KBM-7 (cell line): Measurements from ENCODE around the gene MAD1L1.
"Not testable (repeated sequence)": the region's sequence is repeated elsewhere in the genome, so short reads cannot be mapped to it uniquely, and the experiment has no call there.

Experiments used
- DNase-seq: peaks from one replicate; pipeline ENCODE4 v3.0.0-alpha.2; 2015
- in situ Hi-C: fragments of 300-500 bp; cut with MboI; formaldehyde crosslinking; loops from 2 replicates; pipeline ENCODE4 v1.14.3; 2020; ENCODE audit warnings: low sequenced_read_pairs, low pct_unique_long_range_greater_than_20kb, mixed read lengths

MAD1L1 gene

DNA sequence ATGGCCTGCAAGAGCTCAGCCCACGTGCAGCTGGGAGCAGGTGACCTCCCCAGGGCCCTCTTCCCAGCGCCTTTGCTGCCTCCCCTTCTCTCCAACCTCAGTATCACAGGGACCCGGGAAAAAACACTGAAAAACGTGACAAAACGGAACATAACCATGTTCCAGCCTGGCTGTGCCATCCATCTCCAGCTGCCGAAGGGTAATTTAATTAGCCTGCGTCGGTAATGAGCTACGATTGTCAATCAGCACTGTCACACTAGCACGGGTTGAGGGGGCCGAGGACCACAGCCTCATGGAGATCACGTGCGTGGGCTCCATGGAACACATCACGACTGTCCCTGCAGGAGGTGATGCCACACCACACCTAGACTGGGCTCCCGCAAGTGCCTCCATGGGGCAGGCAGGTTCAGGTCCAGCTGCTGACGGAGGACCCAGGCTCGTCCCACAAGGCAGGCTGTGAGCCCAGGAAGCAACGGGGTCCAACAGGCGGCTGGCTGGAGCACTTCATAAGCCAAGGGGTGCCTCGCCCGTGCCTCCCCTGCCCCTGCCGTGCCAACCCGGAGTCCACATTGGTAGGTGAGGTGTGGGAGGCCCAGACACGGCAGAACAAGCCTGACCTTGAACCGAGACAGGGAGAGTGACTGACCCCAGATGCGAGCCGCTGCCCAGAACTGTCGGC is 363.2 kb downstream of the MAD1L1 start:
- DNase-seq = no peak
- in situ Hi-C loops = no loop called here

DNA sequence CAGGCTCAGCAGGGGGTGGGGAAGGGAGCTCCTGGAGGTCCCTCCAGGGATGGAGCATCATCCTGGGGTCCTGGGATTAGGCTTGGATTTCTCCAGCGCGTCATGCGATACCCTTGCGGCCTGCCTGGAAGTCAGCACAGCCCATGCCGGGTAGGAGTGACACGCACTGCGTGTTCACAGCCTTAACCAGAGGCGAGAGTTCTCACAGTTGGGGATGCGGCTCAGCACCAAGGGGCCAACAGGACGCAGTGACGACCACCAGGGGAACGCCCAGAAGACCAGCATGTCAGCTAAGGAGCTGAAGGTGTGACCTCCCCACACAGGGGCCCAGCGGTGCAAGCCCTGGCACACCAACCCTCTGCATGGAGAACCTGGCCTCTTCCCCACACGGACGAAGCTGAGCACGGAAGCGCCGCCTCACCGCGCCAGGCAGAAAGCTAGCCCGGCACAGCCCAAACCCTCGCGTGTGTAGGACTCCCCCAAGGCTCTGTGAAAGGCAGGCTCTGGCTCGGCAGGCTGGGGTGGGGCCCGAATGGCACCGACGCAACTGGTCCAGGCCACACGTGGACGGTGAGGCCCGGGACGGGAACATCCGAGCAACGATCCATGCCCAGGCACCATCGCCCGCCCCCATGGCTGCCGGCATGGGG is 364.1 kb downstream of the MAD1L1 start:
- DNase-seq = no peak
- in situ Hi-C loops = no loop called here

- in situ Hi-C loops = no loop called here
- DNase-seq = no peak
Measured at GRCh38 chr7:1867370-1868260, 365.1 kb downstream of the MAD1L1 start.

DNA sequence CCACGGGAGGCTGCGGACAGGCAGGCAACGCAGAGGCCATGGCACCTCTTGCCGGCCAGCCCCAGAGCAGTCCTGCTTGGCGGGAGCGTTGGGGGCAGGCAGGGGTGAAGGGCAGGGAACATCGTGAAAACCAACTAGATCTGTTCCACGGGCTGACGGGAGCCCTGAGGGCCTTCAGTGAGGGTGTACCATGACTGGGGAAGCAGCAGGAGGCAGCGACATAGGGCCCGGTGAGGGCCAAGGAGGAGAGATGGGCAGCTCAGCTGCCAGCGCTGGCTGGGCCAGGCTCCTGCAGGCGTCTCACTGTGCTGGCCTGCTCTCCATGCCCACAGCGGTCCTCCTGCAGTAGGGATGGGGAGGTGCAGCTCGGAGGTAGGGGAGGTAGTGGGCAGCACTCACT is 366.1 kb downstream of the MAD1L1 start:
- no peak for DNase-seq
- in situ Hi-C loops = no loop called here

DNA sequence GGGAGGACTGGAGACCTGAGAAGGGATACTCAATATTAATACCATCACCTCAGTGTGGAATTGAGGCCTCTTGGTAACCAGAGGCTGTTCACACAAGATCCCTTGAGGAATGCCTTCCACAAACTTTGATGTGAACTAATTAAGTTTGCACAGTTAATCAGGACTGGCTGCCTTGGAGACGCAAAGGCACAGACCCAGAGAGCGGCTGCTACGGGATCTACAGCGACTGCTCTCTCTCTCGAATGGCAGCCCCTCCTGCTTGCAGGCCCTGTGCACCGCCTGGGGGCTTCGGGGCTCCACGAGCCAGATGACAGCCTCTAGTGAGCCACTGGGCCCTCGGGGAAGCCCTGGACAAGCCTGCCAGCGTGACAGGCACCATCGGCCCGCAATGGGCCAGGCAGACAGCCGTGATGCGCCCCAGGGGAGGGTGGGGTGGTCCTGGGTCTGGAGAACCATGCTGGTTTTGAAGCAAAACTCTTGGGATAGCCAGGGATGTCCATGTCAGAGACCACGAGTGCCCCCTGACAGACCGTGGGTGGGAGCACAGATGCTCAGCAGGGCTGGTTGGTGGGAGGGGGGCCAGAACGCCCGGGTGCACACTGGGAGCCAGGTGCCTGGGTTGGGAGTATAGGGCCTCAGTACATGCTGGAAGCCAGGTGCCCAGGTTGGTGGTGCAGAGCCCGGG is 367.0 kb downstream of the MAD1L1 start:
- DNase-seq = no peak
- in situ Hi-C loops = no loop called here

GRCh38 chr7:1865000-1865555 is 367.7 kb downstream of the MAD1L1 start:
- no peak for DNase-seq
- in situ Hi-C loops = no loop called here

DNA sequence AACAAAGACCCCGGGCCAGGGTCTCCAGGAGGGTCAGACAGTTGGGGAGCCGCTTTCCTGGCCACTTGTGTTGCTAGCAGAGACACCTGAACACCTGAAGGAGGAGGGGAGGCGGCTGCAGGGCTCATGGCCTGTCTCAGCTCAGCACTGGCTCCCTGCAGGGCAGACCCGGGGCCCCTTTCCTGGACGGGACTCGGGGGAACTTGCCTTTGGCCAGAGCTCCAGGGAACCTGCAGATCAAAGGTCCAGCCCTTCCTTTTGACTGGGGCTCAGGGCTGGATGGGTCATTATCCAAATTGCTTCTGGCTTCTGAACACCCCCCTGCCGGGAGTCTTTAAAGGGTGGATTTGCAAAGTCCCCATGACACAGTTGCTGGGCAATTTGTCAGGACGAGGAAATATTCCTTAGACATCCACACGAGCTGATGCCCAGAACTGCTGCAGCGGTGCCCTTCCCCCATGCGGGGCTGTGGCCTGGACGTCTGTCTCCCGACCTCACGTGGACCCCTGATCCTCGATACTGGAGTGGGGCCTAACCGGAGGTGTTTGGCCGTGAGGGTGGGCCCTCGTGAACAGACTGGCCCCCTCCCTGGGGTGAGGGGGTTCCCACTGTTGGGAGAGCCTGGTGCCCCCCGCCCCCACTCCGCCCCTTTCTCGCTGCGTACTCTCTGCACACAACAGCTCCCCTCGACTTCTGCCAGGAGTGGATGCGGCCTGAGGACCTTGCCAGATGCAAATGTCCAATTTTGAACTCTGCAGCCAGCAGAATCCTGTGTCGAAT is 368.4 kb downstream of the MAD1L1 start:
- in situ Hi-C loops = no loop called here
- DNase-seq = no peak

DNA sequence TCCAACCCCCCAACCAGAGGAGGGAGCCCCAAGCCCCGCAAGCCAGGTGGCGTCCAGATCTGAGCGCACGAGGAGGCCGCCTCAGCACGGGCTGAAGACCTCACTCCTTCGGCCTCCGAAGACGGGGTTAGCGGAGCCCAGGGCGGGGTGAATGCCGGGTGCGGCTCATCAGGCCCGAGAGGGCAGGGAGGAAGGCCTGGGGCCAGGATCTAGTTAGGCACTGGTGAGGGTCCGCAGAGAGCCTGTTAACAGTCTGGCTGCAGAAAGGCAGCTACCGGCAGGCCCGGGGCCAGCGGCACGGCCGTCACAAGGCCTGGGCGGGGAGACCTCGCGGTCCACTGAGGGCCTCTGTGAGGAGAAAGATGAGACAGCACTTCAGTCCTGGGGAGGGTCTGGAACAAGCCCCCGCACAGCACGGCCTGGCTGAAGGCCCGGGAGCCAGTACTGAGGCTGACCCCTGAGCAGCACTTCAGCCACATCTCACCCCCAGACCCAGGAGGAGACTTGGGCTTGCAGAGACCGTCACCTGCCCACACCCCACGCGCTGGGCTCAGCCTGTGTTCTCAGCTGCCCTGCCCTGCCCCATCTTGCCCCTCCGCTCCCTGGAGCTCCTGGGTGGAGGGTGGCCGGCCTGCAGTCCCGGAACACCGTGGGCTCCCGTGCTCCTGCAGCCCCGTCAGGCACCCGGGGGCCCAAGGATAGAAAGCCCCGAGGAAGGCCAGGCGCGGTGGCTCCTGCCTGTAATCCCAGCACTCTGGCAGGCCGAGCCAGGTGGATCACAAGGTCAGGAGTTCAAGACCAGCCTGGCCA is 369.4 kb downstream of the MAD1L1 start:
- in situ Hi-C loops = no loop called here
- no peak for DNase-seq

GRCh38 chr7:1862560-1862959 is 370.2 kb downstream of the MAD1L1 start:
- in situ Hi-C loops = no loop called here

DNA sequence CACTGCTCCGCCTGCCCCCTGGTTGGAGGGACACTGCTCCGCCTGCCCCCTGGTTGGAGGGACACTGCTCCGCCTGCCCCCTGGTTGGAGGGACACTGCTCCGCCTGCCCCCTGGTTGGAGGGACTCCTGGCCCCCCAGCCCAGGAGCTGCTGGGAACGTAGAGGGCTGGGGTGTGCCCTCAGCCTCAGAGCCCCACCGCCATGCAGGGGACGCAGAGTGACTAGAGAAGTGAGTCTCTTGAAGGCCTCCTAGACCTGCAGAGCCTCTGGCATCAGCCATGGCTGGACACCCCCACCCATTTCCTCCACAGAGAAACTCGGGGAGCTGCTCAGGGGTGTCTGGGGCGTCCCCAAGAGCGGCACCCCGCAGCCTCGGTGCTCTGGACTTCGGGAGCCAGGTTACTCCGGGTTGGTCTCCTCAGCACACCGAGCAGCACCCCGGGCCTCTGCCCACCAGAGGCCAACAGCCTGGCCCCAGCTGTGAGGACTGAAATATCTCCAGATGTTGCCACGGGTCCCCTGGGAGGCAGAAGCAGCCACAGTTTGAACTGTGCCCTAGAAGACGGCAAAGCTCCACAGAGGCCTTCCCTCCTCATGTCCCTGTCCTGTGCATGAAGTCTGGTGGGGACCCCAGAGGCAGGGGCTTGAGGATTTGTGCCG is 370.8 kb downstream of the MAD1L1 start:
- DNase-seq = no peak
- in situ Hi-C loops = no loop called here

More at GRCh38 chr7:1862560-1862959, 370.2 kb downstream of the MAD1L1 start:
- DNase-seq = no peak

DNA sequence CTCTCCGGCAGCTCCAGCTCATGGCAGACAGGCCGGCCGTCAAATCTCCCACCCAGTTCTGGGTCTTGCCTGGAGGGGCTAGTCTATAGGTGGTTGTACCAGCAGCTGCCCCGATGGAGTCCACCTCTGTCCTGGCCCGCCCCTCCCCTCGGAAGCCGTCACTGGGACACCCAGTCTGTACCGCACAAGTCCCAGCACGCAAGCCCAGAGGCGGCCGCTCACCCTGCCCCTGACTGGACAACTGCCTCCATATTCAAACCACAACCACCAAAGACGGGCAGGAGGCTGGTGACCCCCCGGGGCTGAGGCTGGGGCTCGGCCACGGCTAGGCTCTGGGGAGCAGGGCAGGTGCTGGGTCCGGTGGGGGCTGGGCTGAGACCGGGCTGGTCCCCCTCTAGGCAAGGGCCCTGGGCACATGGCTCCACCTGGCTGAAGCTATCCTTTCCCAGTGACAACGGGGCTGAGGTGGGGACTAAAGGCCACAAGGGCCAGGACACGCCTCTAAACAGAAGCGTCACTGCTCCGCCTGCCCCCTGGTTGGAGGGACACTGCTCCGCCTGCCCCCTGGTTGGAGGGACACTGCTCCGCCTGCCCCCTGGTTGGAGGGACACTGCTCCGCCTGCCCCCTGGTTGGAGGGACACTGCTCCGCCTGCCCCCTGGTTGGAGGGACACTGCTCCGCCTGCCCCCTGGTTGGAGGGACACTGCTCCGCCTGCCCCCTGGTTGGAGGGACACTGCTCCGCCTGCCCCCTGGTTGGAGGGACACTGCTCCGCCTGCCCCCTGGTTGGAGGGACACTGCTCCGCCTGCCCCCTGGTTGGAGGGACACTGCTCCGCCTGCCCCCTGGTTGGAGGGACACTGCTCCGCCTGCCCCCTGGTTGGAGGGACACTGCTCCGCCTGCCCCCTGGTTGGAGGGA is 371.6 kb downstream of the MAD1L1 start:
- in situ Hi-C loops, DNase-seq: not testable (repeated sequence)

GRCh38 chr7:1859266-1860035 is 373.3 kb downstream of the MAD1L1 start:
- in situ Hi-C loops = no loop called here
- no peak for DNase-seq

- in situ Hi-C loops = no loop called here
- no peak for DNase-seq
Measured at GRCh38 chr7:1858435-1859265, 374.1 kb downstream of the MAD1L1 start.

- in situ Hi-C loops = no loop called here
- DNase-seq = no peak
Measured at GRCh38 chr7:1857487-1858421, 375.0 kb downstream of the MAD1L1 start.
